HG03469 (cell line): ENCODE measurements around the gene VANGL1.
A peak's percentile ranks its signal among the peaks of the same experiment; 100 is the strongest.

Experiments
- ATAC-seq: cut with Tn5 transposase; IDR thresholded peaks from one replicate; pipeline ENCODE4 v1.9.1; 2021; ENCODE audit warnings: mild to moderate bottlenecking, moderate library complexity, moderate number of reproducible peaks; ENCODE audit not compliant: unreplicated experiment

VANGL1 gene

DNA sequence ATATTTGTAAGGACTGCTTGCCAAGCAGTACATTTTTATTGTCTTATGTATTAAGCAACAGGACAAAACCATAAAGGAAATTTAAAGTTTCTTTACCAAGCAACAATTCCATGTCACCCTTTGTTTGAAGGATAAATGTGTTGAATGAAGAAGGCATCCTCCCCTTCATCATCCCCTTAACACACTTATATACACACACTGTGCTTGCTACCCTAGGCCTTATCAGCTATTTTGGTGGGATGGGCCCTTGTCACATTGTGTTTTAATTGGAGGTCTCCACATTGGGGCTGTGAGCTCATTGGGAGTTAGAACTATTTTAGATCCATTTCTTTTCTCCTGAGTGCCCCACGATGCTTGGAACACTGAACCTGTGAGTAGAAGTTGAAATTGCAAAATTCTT is 1.9 kb downstream of the VANGL1 start:
- ATAC-seq, result no peak

DNA sequence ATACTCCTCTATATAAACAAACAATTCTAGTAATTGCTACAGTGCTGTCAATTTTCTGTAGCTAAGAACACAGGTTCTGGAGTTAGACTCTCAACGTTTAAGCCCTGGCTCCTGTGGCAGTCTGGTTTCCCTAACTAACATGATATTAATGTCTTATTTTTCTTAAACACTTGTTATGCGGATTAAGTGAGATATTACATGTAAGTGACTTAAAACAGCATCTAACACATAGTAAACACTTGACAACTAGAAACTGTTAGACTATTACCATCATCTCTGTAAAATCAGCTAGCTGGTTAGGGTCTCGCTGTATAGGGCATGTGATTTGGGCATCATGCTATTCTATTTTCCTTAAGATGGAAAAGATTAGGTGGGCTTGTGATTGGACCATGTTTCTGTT is 2.3 kb downstream of the VANGL1 start:
- no peak for ATAC-seq

DNA sequence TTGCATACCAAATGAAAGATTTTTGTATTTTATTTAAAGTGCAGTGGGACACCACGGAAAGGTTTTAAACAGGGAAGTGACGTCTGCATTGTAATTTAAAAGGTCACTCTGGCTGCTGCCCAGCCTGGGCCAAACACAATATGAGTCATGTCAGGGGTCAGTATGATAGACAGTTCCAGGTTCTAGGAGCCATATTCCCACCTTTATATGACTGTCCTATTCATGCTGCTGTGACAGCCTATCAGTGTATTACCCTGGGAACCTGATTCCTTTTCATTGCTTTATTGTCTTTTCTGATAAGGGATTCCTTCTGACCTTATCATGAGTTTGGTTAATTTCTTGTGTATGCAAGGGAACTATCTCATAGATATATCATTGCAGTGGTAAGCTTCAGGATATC is 5.3 kb downstream of the VANGL1 start:
- ATAC-seq, result no peak

DNA sequence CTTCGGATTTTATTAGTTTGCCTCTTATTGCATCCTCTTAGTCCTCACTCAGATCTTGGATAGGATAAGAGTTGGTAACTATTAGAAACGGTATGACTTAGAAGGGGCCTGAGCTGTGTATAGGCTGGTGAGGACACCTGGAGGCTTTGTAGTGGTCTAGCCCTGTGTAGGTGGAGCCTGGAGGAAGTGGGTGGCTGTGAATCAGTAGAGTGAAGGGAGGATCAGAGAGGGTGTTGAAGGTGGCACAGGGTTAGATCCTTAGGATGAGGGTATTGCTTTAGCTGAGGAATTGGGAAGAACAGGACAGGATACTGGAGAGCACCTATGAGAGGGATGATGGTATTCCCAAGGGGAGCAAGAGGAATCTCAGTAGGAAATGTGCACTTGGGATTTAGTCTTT is 5.7 kb downstream of the VANGL1 start:
- ATAC-seq, result peak; percentile 27

- ATAC-seq, result no peak
Measured at GRCh38 chr1:115647919-115648650, 6.3 kb downstream of the VANGL1 start.

DNA sequence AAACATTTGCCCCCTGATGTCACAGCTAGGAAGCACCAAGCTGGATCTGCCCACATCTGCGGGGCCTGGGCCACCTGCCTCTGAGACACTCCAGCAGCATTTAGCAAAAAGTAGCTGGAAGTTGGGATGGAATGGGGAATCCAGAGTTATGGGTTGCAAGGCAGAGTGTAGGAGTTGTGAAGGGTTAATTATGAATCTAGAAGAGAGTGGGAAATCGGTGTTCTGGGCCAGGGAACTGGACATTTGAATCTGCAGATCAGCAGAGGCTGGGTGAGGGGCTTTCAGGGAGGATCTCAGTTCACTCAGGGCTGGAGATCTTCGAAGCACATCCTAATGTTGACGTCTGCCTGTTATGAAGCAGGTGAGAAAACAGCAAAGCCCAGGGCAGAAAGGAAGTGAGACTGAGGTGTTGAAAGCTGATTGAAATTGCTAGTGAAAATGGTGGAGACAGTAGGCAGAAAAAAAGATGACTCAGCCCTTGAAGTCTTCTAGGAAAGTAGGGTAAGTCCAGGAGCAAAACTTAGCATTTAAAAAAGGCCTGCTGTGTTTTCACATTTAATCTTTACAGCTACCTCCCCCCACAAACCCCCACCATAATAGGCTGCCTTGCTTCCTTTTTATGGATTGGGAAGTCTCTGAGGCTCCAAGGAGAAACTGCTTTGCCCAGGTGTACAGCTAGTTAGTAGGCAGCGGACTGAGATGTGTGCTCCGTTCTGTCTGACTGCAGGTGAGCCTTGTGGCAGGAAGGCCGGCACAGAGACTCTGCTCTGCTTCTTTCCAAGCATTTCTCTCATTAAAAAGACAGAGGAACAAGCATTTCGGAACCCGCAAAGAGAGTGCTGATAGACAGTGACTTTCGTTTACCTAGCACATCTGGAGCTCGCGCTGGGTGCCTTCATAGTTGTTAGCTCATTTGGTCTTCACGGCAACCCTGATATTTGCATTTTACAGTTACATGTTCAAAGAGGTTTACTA is 7.2 kb downstream of the VANGL1 start:
- ATAC-seq, result peak; percentile 75

- ATAC-seq, result no peak
Measured at GRCh38 chr1:115649964-115650363, 8.2 kb downstream of the VANGL1 start.

- no peak for ATAC-seq
Measured at GRCh38 chr1:115650961-115651360, 9.2 kb downstream of the VANGL1 start.

GRCh38 chr1:115651391-115651790 is 9.6 kb downstream of the VANGL1 start:
- ATAC-seq, result no peak

- ATAC-seq, result no peak
Measured at GRCh38 chr1:115652236-115652788, 10.5 kb downstream of the VANGL1 start.

- no peak for ATAC-seq
Measured at GRCh38 chr1:115654125-115654524, 12.4 kb downstream of the VANGL1 start.

DNA sequence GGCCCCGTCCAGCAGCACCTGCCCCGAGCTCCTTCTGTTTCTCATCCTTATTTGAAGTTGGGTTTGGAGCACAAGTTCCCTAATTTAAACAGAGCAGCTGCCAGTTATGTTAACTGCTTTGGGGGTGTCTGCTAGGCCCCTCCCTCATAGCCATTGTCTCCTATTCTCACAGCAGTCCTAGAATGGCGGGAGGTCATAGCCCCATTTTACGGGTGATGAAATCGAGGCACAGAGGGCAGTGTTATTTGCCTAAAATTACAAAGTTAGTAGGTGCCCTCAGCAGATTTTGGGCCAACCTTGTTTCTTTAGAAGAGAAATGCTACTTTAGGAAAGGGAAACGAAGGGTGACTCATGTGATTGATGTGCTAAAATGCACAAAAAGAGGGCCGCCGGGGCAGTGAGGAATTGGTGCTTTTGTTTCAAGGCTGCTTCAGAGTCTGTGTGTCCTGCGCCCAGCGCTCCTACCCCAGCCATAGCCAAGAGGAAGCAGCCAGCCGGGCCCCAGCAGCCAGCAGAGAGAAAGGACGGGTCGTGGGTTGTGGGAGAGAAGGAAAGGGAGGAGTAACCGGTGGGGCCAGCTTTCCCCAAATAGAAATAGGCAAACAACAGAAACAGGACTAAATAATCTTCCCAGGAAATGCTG is 13.0 kb downstream of the VANGL1 start:
- ATAC-seq, result no peak

DNA sequence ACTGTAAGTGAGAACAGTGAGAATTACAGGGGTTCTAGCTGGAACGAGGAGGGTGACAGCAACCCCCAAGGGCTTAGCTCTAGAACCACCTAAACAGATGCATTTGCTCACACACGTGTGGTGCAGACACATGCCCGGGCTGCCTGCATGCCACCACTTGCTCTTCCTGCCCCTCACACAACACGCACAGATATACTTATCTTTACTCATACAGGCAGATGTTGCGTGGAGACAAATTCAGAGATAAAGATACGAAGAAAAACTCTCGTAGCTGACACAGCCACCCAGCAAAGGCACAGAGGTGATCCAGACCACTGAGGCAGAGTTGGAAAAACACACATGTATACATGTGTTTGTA is 13.5 kb downstream of the VANGL1 start:
- ATAC-seq, result no peak

GRCh38 chr1:115655916-115656315 is 14.1 kb downstream of the VANGL1 start:
- ATAC-seq, result no peak

GRCh38 chr1:115656461-115657077 is 14.8 kb downstream of the VANGL1 start:
- no peak for ATAC-seq

- ATAC-seq, result no peak
Measured at GRCh38 chr1:115658646-115659045, 16.9 kb downstream of the VANGL1 start.

DNA sequence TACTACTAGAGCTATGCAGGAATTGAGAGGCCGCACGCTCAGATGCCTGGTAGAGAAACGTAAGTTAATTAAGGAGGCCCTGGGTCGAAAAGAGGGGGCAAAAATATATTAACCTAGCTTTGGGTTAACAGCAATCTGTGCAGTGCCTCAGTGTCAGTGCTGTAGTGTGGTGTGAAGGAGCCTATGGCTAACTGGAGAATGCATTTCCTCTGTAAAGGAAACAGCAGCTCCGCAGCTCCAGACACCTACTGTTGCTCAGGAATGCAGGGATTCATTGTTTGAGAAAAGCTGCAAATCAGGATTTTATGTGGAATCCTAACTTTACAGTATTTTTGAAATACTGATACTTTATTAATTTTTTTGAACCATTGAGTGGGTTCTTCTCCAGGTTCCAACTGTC is 18.4 kb downstream of the VANGL1 start:
- ATAC-seq, result no peak

GRCh38 chr1:115661157-115661556 is 19.4 kb downstream of the VANGL1 start:
- ATAC-seq, result no peak

GRCh38 chr1:115665319-115666096 is 23.7 kb downstream of the VANGL1 start:
- ATAC-seq, result no peak

- ATAC-seq, result no peak
Measured at GRCh38 chr1:115666206-115666605, 24.4 kb downstream of the VANGL1 start.
